SIG-M5 treated with dmso at 0.1 percent for 504 hours (cell line): ENCODE measurements around the gene FOSB.

Experiments used
- DNase-seq: peaks from one replicate; lab custom pipeline; 2025; ENCODE audit not compliant: unreplicated experiment; lab: John Stamatoyannopoulos, UW

Gene FOSB

DNA sequence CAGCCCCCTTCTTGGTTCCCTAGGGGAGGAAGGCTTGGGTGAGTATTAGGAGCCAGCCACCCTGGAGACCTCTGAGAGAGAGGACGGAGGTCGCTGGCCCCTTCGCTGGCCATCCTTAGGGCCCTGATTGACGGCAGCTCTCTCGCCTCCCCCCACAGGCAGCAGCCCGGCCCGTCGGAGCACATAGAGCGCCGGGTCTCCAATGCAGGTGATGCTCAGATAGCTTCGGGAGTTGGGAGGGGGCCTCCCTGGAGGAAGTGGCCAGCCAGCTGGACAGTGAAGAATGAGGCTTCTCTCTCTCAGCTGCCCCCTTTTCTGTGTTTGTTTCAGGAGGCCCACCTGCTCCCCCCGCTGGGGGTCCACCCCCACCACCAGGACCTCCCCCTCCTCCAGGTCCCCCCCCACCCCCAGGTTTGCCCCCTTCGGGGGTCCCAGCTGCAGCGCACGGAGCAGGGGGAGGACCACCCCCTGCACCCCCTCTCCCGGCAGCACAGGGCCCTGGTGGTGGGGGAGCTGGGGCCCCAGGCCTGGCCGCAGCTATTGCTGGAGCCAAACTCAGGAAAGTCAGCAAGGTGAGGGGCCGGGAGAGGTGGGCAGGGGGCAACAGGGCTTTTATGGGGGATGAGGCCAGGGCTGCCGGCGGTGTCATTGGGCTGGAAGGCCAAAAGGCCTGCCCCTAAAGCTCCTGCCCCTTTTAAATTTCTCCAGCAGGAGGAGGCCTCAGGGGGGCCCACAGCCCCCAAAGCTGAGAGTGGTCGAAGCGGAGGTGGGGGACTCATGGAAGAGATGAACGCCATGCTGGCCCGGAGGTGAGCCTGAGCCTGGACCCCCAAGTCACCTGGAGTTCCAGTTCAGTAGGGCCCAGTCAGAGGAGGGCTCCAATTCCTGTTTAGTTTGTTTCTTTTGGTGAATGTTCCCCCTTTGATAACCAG is 54.5 kb downstream of the FOSB start:
- no peak for DNase-seq

DNA sequence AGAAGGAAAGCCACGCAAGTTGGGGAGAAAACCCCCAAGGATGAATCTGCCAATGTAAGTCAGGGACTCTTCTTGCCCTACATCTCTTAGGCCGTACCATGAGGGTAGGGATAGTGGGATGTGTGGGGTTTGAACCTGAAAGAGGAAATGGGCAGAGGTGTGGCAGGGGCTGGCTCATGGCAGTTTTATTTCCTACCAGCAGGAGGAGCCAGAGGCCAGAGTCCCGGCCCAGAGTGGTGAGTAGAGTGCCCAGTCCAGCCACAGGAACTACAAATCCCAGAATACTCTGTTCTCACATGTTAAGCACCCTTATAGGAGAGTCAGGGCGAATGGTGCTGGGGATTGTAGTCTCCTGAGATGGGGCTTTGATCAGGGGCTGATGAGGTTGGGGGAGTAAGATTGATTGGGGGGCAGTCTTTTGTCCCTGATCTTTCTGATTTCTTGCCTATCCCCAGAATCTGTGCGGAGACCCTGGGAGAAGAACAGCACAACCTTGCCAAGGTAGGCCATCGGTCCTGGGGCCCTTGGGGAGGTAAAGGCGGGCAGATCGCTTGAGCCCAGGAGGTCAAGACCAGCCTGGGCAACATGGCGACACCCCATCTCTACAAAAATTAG is 56.0 kb downstream of the FOSB start:
- peak; percentile 90 for DNase-seq

DNA sequence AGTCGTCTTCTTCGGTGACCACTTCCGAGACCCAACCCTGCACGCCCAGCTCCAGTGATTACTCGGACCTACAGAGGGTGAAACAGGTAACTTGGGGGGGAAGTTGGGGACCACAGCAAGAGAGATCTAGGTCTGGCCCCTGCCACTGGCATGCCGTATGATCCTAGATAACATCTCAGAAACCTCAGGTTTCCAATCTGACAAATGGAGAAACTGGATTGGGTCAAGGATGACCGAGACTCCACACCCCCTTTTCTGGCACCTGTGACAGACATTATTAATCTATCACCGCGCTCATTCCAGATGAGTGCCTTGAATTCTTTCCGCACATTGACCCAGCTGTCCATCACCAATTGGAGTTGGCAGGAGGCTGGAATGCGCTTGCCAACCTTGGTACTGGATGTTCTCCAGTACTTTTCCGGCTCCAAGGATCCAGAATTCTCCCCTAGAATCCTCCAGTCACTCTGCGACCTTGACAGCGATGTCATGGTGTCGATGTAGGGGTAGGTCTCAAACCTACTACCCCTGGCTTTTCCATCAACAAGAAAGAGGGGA is 56.9 kb downstream of the FOSB start:
- DNase-seq = no peak
